HepG2 (cell line): ENCODE measurements around the gene SH3D19. TPM values are rescaled to one million over a fixed set of nuclear protein-coding genes. Genes with fewer than 3 reads are reported as not detected.

ENCODE experiments used
- ATAD3A ChIP-seq: sonication (generic); formaldehyde crosslinking; IDR thresholded peaks from 2 replicates; pipeline ENCODE4 v1.4.0; 2020; ENCODE audit warnings: missing genetic modification reagents
- DZIP1 ChIP-seq: sonication (generic); formaldehyde crosslinking; IDR thresholded peaks from 2 replicates; pipeline ENCODE4 v1.5.0; 2020; ENCODE audit warnings: mild to moderate bottlenecking, missing genetic modification reagents
- ETS1 ChIP-seq: sonication (generic); formaldehyde crosslinking; IDR thresholded peaks from 2 replicates; pipeline ENCODE4 v1.4.0; 2020; ENCODE audit warnings: missing genetic modification reagents
- GTF3A ChIP-seq: sonication (generic); formaldehyde crosslinking; conservative IDR thresholded peaks from 2 replicates; pipeline ENCODE4 v1.4.0; 2020; ENCODE audit warnings: mild to moderate bottlenecking, missing genetic modification reagents
- KAT2B ChIP-seq: fragments of 150-350 bp; IDR thresholded peaks from 2 replicates; pipeline ENCODE4 v1.6.1; 2014; ENCODE audit warnings: low read depth, low read length, borderline replicate concordance
- MEIS1 ChIP-seq: sonication (generic); formaldehyde crosslinking; IDR thresholded peaks from 2 replicates; pipeline ENCODE4 v1.9.0; 2021; ENCODE audit warnings: mild to moderate bottlenecking, missing genetic modification reagents, moderate library complexity, borderline replicate concordance
- PPARG ChIP-seq: conservative IDR thresholded peaks from 2 replicates; pipeline ENCODE4 v1.6.1; 2016; ENCODE audit warnings: missing biosample characterization, missing genetic modification reagents
- SNAI1 ChIP-seq: sonication (generic); formaldehyde crosslinking; IDR thresholded peaks from 2 replicates; pipeline ENCODE4 v1.5.0; 2020; ENCODE audit warnings: mild to moderate bottlenecking, missing genetic modification reagents, borderline replicate concordance
- SNAPC4 ChIP-seq: sonication (generic); formaldehyde crosslinking; IDR thresholded peaks from 2 replicates; pipeline ENCODE4 v1.4.0; 2020; ENCODE audit warnings: mild to moderate bottlenecking, missing genetic modification reagents
- SRSF9 ChIP-seq: fragments of 200-400 bp; formaldehyde crosslinking; IDR thresholded peaks from 2 replicates; pipeline ENCODE4 v1.6.1; 2018; ENCODE audit warnings: borderline replicate concordance, mild to moderate bottlenecking, low read depth, low read length; ENCODE audit not compliant: insufficient read depth, poor library complexity, severe bottlenecking
- SRY ChIP-seq: sonication (generic); formaldehyde crosslinking; IDR thresholded peaks from 2 replicates; pipeline ENCODE4 v1.8.0; 2022; ENCODE audit warnings: mild to moderate bottlenecking, missing genetic modification reagents
- ZBTB26 ChIP-seq: IDR thresholded peaks from 2 replicates; pipeline ENCODE4 v1.6.1; 2016; ENCODE audit warnings: missing compliant biosample characterization, missing genetic modification reagents, borderline replicate concordance
- ZNF530 ChIP-seq: sonication (generic); formaldehyde crosslinking; IDR thresholded peaks from 2 replicates; pipeline ENCODE4 v1.5.0; 2020; ENCODE audit warnings: low read depth, mild to moderate bottlenecking, missing genetic modification reagents
- ZNF614 ChIP-seq: IDR thresholded peaks from 2 replicates; pipeline ENCODE4 v1.6.1; 2018; ENCODE audit warnings: missing biosample characterization, missing genetic modification reagents, inconsistent platforms, borderline replicate concordance
- ZNF619 ChIP-seq: sonication (generic); formaldehyde crosslinking; IDR thresholded peaks from 2 replicates; pipeline ENCODE4 v1.4.0; 2020; ENCODE audit warnings: mild to moderate bottlenecking, missing genetic modification reagents
- ZNF674 ChIP-seq: sonication (generic); formaldehyde crosslinking; IDR thresholded peaks from 2 replicates; pipeline ENCODE4 v1.5.0; 2020; ENCODE audit warnings: low read depth, mild to moderate bottlenecking, missing genetic modification reagents
- ZNF678 ChIP-seq: sonication (generic); formaldehyde crosslinking; IDR thresholded peaks from 2 replicates; pipeline ENCODE4 v1.4.0; 2020; ENCODE audit warnings: mild to moderate bottlenecking, missing genetic modification reagents
- ZNF816 ChIP-seq: sonication (generic); formaldehyde crosslinking; IDR thresholded peaks from 2 replicates; pipeline ENCODE4 v1.8.0; 2022; ENCODE audit warnings: missing genetic modification reagents, mild to moderate bottlenecking, borderline replicate concordance
- ZSCAN30 ChIP-seq: sonication (generic); formaldehyde crosslinking; IDR thresholded peaks from 2 replicates; pipeline ENCODE4 v1.5.0; 2020; ENCODE audit warnings: mild to moderate bottlenecking, missing genetic modification reagents
- polyA plus RNA-seq, 8 experiments: library from polyadenylated mRNA; depleted of rRNA in 3 of 8; stranded (reverse) in 7 of 8; unstranded in 1 of 8; fragments of >200 nt; fragmentation: Illumina TruSeq in 4 of 8; extraction: Trizol in 4 of 8; gene quantifications; 2 replicates each; pipeline versions ENCODE4 v1.2.1 to v1.2.3, GENCODE V29; 2011 to 2016; ENCODE audit warnings: low read depth in 4 of 8, missing spikeins in 1 of 8, mixed read lengths in 1 of 8; ENCODE audit not compliant: insufficient read depth in 1 of 8
- total RNA-seq, 5 experiments: library from RNA; depleted of rRNA; stranded (reverse); fragments of >200 nt; fragmentation: Illumina TruSeq; extraction: Trizol; gene quantifications; 2 replicates each; pipeline ENCODE4 v1.2.3, GENCODE V29; 2016; ENCODE audit warnings: low read depth in 1 of 5

Gene SH3D19
- total and polyA plus RNA-seq, 2 of the 13 experiments (the other 11 are each of a cell fraction or from before 2014, with no cell fraction given), result 31.2 to 38.0 TPM

GRCh38 chr4:151204925-151205524 is 120.4 kb downstream of the SH3D19 start (continued):
- TF ChIP-seq ZNF530, result no peak
- TF ChIP-seq SRSF9, result no peak
- TF ChIP-seq SNAI1 (CRISPR knock-in tag), result no peak
- TF ChIP-seq ATAD3A (CRISPR knock-in tag), result no peak
- TF ChIP-seq ZBTB26 (CRISPR knock-in tag), result no peak
- 0 out of 2 replicates have a peak, but pooled peaks have one; percentile 65 for TF ChIP-seq GTF3A (CRISPR knock-in tag)
- no peak for TF ChIP-seq KAT2B
- TF ChIP-seq ETS1 (CRISPR knock-in tag), result no peak
- TF ChIP-seq ZNF619 (CRISPR knock-in tag), result 0 out of 2 replicates have a peak, but pooled peaks have one; percentile 72
- no peak for TF ChIP-seq ZSCAN30 (CRISPR knock-in tag)
- TF ChIP-seq SRY (CRISPR knock-in tag), result no peak
- no peak for TF ChIP-seq ZNF816 (CRISPR knock-in tag)
- TF ChIP-seq DZIP1, result no peak
- TF ChIP-seq MEIS1, result peak; percentile 28; the same call in 1 of the 2 replicates
- 0 out of 2 replicates have a peak, but pooled peaks have one; percentile 23 for TF ChIP-seq SNAPC4 (CRISPR knock-in tag)
- TF ChIP-seq ZNF678 (CRISPR knock-in tag), result no peak
- no peak for TF ChIP-seq ZNF674 (CRISPR knock-in tag)
- TF ChIP-seq ZNF614 (CRISPR knock-in tag), result peak; percentile 13; the same call in 1 of the 2 replicates
- peak; percentile 74 for TF ChIP-seq PPARG (CRISPR knock-in tag)
